Lower leg skin (tissue), 3 donors: ENCODE data around the gene CRTC1.

Source experiments
- CTCF ChIP-seq, 3 donors: fragments of 450-650 bp; IDR thresholded peaks; one replicate each; pipeline ENCODE4 v1.5.1; 2016; ENCODE audit warnings: antibody characterized with exemption in 3 of 3, mild to moderate bottlenecking in 3 of 3, moderate library complexity in 2 of 3
- POLR2A ChIP-seq, 2 donors: fragments of 450-650 bp; IDR thresholded peaks; one replicate each; pipeline ENCODE4 v1.6.1; 2016 to 2017; ENCODE audit warnings: antibody characterized with exemption in 2 of 2, mild to moderate bottlenecking in 1 of 2, moderate library complexity in 1 of 2

DNA sequence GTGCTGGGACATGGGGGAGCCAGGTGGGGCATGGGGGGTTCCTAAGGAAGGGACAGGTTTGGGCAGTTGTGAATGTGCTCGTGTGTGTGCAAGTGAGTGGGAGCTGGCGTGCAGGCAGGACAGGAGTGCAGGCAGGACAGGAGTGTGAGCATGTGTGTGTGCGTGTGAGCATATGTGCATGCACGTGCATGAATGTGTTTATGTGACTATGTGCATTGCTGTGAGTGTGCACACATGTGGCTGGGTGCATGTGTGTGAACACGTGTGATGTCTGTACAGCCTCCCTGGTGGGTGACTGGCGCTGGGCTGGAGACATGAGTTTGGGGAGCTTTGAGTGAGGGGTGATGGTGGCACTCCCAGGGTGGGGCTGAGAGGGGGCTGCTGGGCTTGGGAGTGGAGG is 33.4 kb downstream of the CRTC1 start:
- TF ChIP-seq CTCF (IDR thresholded peaks at IDR 0.05): no peak
- TF ChIP-seq POLR2A (IDR thresholded peaks at IDR 0.05): no peak
